ENCODE data around the gene CERS6.

DNA sequence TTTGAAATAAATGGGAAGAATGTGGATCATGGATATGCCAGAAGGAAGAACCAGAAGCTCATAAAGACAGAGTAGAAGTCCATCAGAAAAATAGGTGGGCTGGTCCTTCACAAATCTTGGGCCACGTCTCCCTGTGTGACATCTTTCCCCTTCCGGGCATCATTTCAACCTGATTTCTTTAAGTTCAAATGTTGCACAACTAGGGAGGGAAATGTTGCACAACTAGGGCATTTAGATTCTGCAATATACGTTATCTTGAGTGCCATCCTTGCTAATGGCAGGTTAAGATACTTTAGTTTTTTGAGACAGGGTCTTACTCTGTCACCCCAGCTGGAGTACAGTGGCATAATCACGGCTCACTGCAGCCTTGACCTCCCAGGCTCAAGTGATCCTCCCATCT is 129.6 kb downstream of the CERS6 start:
- TF ChIP-seq, protein P1, sequence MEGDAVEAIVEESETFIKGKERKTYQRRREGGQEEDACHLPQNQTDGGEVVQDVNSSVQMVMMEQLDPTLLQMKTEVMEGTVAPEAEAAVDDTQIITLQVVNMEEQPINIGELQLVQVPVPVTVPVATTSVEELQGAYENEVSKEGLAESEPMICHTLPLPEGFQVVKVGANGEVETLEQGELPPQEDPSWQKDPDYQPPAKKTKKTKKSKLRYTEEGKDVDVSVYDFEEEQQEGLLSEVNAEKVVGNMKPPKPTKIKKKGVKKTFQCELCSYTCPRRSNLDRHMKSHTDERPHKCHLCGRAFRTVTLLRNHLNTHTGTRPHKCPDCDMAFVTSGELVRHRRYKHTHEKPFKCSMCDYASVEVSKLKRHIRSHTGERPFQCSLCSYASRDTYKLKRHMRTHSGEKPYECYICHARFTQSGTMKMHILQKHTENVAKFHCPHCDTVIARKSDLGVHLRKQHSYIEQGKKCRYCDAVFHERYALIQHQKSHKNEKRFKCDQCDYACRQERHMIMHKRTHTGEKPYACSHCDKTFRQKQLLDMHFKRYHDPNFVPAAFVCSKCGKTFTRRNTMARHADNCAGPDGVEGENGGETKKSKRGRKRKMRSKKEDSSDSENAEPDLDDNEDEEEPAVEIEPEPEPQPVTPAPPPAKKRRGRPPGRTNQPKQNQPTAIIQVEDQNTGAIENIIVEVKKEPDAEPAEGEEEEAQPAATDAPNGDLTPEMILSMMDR (IDR thresholded peaks at IDR 0.05; ENCODE audit: low read depth, low read length, missing input control): no peak
- TF ChIP-seq, protein P2, sequence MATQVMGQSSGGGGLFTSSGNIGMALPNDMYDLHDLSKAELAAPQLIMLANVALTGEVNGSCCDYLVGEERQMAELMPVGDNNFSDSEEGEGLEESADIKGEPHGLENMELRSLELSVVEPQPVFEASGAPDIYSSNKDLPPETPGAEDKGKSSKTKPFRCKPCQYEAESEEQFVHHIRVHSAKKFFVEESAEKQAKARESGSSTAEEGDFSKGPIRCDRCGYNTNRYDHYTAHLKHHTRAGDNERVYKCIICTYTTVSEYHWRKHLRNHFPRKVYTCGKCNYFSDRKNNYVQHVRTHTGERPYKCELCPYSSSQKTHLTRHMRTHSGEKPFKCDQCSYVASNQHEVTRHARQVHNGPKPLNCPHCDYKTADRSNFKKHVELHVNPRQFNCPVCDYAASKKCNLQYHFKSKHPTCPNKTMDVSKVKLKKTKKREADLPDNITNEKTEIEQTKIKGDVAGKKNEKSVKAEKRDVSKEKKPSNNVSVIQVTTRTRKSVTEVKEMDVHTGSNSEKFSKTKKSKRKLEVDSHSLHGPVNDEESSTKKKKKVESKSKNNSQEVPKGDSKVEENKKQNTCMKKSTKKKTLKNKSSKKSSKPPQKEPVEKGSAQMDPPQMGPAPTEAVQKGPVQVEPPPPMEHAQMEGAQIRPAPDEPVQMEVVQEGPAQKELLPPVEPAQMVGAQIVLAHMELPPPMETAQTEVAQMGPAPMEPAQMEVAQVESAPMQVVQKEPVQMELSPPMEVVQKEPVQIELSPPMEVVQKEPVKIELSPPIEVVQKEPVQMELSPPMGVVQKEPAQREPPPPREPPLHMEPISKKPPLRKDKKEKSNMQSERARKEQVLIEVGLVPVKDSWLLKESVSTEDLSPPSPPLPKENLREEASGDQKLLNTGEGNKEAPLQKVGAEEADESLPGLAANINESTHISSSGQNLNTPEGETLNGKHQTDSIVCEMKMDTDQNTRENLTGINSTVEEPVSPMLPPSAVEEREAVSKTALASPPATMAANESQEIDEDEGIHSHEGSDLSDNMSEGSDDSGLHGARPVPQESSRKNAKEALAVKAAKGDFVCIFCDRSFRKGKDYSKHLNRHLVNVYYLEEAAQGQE (IDR thresholded peaks at IDR 0.05): no peak
- no peak for TF ChIP-seq TAF1 (conservative IDR thresholded peaks at IDR 0.05)
- TF ChIP-seq, protein P3, sequence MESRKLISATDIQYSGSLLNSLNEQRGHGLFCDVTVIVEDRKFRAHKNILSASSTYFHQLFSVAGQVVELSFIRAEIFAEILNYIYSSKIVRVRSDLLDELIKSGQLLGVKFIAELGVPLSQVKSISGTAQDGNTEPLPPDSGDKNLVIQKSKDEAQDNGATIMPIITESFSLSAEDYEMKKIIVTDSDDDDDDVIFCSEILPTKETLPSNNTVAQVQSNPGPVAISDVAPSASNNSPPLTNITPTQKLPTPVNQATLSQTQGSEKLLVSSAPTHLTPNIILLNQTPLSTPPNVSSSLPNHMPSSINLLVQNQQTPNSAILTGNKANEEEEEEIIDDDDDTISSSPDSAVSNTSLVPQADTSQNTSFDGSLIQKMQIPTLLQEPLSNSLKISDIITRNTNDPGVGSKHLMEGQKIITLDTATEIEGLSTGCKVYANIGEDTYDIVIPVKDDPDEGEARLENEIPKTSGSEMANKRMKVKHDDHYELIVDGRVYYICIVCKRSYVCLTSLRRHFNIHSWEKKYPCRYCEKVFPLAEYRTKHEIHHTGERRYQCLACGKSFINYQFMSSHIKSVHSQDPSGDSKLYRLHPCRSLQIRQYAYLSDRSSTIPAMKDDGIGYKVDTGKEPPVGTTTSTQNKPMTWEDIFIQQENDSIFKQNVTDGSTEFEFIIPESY (IDR thresholded peaks at IDR 0.05): no peak

All from liver (tissue), 3 donors.